GM12892 (cell line): ENCODE results near the gene TGDS.

Experiments used
- POLR2A ChIP-seq: IDR thresholded peaks from 2 replicates; pipeline ENCODE4 v1.6.1; 2011; ENCODE audit warnings: low read depth, low read length, control low read depth
- POLR2AphosphoS5 ChIP-seq: IDR thresholded peaks from 2 replicates; pipeline ENCODE4 v1.6.1; 2011; ENCODE audit warnings: low read depth, low read length, control low read depth

DNA sequence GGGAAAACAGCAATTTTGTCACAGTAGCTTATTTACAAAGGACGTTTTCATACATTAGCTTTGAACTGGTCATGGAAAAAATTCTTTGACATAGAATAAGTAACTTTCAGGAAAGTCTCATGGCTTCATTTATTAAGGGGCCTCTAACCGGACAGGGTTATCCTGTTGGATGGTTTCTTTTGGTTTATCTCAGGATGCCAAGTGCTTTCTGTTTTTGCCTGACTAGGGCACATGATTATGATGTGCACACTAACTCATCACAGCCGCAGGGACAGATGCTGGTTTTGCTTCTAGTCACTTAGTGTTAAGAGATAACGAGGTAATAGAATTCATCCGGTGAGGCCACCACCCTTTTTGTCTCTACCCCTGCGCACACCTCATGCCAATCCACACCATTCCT is 53.0 kb downstream of the TGDS start:
- no peak for TF ChIP-seq POLR2AphosphoS5
- no peak for TF ChIP-seq POLR2A
